HL-60 (cell line): ENCODE measurements around the gene MAP7.

ENCODE experiments used
- CTCF ChIP-seq: IDR thresholded peaks from one replicate; pipeline ENCODE4 v1.5.1; 2011; ENCODE audit warnings: low read length, control low read depth, inconsistent platforms; ENCODE audit not compliant: insufficient read depth
- POLR2AphosphoS5 ChIP-seq: IDR thresholded peaks from 2 replicates; pipeline ENCODE4 v1.6.1; 2012; ENCODE audit warnings: low read depth
- TF ChIP-seq, protein P1 (sequence below): IDR thresholded peaks from 2 replicates; pipeline ENCODE4 v1.6.1; 2012; ENCODE audit warnings: low read depth; ENCODE audit not compliant: insufficient replicate concordance

- TF ChIP-seq CTCF, result peak; percentile 10
- TF ChIP-seq POLR2AphosphoS5, result no peak
- TF ChIP-seq, protein P1, sequence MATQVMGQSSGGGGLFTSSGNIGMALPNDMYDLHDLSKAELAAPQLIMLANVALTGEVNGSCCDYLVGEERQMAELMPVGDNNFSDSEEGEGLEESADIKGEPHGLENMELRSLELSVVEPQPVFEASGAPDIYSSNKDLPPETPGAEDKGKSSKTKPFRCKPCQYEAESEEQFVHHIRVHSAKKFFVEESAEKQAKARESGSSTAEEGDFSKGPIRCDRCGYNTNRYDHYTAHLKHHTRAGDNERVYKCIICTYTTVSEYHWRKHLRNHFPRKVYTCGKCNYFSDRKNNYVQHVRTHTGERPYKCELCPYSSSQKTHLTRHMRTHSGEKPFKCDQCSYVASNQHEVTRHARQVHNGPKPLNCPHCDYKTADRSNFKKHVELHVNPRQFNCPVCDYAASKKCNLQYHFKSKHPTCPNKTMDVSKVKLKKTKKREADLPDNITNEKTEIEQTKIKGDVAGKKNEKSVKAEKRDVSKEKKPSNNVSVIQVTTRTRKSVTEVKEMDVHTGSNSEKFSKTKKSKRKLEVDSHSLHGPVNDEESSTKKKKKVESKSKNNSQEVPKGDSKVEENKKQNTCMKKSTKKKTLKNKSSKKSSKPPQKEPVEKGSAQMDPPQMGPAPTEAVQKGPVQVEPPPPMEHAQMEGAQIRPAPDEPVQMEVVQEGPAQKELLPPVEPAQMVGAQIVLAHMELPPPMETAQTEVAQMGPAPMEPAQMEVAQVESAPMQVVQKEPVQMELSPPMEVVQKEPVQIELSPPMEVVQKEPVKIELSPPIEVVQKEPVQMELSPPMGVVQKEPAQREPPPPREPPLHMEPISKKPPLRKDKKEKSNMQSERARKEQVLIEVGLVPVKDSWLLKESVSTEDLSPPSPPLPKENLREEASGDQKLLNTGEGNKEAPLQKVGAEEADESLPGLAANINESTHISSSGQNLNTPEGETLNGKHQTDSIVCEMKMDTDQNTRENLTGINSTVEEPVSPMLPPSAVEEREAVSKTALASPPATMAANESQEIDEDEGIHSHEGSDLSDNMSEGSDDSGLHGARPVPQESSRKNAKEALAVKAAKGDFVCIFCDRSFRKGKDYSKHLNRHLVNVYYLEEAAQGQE, result no peak
These were observed at the start of gene MAP7 for GRCh38 chr6:136550330-136551071.
